Ascending aorta (tissue), 2 donors: Measurements from ENCODE around the gene AP4M1. TPM values are rescaled to one million over a fixed set of nuclear protein-coding genes. Genes with fewer than 3 reads are reported as not detected.

Experiments
- DNase-seq, 2 donors: peaks; one replicate each; pipeline ENCODE4 v3.0.0-alpha.2; 2019; ENCODE audit warnings: low spot score in 2 of 2
- H3K27ac ChIP-seq, 2 donors: fragments of 200-600 bp; sonication (generic); one replicate each; pipeline ENCODE4 v1.5.1; 2016 to 2017; ENCODE audit warnings: mild to moderate bottlenecking in 1 of 2
- H3K27me3 ChIP-seq: fragments of 200-600 bp; sonication (generic); one replicate; pipeline ENCODE4 v1.5.1; 2017
- H3K36me3 ChIP-seq, 2 donors: fragments of 200-600 bp; sonication (generic); one replicate each; pipeline ENCODE4 v1.5.1; 2016
- H3K4me1 ChIP-seq, 2 donors: fragments of 200-600 bp; sonication (generic); one replicate each; pipeline ENCODE4 v1.5.1; 2016 to 2017; ENCODE audit warnings: mild to moderate bottlenecking in 1 of 2
- H3K4me3 ChIP-seq, 2 donors: fragments of 200-600 bp; sonication (generic); one replicate each; pipeline ENCODE4 v1.5.1; 2016 to 2017; ENCODE audit warnings: mild to moderate bottlenecking in 1 of 2
- H3K9me3 ChIP-seq, 2 donors: fragments of 200-600 bp; sonication (generic); one replicate each; pipeline ENCODE4 v1.5.1; 2016
- intact Hi-C: fragments of 100-400 bp; cut with DNase I; formaldehyde crosslinking; loops from one replicate; pipeline ENCODE4 v1.15.1; 2023
- total RNA-seq: library from RNA; depleted of rRNA; stranded (reverse); fragments of >200 nt; gene quantifications from one replicate; pipeline ENCODE4 v1.1.0, GENCODE V29; 2016
- TF ChIP-seq, protein P1 (sequence below), 3 experiments: fragments of 200-600 bp in 2 of 3; fragments of 450-650 bp in 1 of 3; sonication (generic) in 2 of 3; IDR thresholded peaks; one replicate each; pipeline ENCODE4 v1.5.1; 2016 to 2019; ENCODE audit warnings: antibody characterized with exemption in 3 of 3, mild to moderate bottlenecking in 1 of 3, moderate library complexity in 1 of 3

Gene AP4M1
- total RNA-seq, 1 donor from 2014 or later = 29.6 TPM

DNA sequence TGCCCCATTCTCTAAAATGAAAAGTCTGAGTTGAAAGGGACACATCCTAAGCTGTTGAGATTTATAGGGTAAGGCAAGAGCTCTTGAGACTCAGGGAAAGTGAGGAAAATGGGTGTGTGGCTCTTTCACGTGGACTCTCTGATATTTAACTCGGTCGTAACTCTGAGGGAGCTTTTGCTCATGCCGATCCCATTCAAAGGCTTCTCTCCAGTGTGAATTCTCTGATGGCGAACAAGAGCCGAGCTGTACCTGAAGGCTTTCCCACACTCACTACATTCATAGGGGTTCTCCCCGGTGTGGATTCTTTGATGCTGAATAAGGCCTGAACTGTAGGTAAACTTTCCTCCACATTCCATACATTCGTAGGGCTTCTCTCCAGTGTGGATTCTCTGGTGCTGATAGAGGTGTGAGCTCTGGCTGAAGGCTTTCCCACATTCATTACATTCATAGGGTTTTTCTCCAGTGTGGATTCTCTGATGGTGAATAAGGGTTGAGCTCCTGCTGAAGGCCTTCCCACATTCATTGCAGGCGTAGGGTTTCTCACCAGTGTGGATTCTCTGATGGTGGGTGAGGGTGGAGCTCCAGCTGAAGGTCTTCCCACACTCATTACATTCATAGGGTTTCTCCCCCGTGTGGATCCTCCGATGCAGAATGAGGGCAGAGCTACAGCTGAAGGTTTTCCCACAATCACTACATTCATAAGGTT, 30.3 kb upstream of the AP4M1 start:
- Histone ChIP-seq H3K36me3 (peaks cover 77 to 81% of the 10 kb centered on the region in 2 donors), H3K9me3 (peaks cover 19 to 21% of the 10 kb centered on the region in 2 donors), H3K27me3 (no peaks in the 10 kb centered on the region), H3K4me1 (no peaks in the 10 kb centered on the region), H3K4me3 (no peak overlapping the region), H3K27ac (no peak overlapping the region)
- DNase-seq = no peak
- TF ChIP-seq, protein P1, sequence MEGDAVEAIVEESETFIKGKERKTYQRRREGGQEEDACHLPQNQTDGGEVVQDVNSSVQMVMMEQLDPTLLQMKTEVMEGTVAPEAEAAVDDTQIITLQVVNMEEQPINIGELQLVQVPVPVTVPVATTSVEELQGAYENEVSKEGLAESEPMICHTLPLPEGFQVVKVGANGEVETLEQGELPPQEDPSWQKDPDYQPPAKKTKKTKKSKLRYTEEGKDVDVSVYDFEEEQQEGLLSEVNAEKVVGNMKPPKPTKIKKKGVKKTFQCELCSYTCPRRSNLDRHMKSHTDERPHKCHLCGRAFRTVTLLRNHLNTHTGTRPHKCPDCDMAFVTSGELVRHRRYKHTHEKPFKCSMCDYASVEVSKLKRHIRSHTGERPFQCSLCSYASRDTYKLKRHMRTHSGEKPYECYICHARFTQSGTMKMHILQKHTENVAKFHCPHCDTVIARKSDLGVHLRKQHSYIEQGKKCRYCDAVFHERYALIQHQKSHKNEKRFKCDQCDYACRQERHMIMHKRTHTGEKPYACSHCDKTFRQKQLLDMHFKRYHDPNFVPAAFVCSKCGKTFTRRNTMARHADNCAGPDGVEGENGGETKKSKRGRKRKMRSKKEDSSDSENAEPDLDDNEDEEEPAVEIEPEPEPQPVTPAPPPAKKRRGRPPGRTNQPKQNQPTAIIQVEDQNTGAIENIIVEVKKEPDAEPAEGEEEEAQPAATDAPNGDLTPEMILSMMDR (IDR thresholded peaks at IDR 0.05) = no peak
- intact Hi-C loops = no loop called here

DNA sequence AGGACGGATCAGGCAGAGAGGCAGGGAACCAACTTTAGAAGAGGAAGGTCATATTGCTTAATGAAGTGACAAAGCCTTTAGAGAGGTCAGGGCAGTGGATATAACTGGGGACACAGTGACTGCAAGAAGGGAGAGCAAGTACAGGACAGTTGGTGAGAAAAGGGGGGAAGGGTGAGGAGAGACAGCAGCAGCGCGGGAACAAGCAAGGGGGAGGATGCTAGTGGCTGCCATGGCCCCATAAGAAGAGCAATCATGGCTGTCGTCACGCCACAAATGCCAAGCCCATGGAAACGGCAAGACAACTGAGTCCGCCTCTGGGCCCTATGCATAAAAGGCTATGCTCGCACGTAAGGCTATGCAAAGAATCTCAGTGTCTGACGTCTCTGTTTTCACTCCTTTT, 29.0 kb upstream of the AP4M1 start:
- intact Hi-C loops = no loop called here
- TF ChIP-seq, protein P1 (IDR thresholded peaks at IDR 0.05) = no peak
- DNase-seq = no peak
- Histone ChIP-seq H3K4me1 (no peaks in the 10 kb centered on the region), H3K4me3 (no peak overlapping the region), H3K36me3 (peaks cover 88 to 90% of the 10 kb centered on the region in 2 donors), H3K27me3 (no peaks in the 10 kb centered on the region), H3K9me3 (peaks cover 19 to 21% of the 10 kb centered on the region in 2 donors), H3K27ac (no peak overlapping the region)

DNA sequence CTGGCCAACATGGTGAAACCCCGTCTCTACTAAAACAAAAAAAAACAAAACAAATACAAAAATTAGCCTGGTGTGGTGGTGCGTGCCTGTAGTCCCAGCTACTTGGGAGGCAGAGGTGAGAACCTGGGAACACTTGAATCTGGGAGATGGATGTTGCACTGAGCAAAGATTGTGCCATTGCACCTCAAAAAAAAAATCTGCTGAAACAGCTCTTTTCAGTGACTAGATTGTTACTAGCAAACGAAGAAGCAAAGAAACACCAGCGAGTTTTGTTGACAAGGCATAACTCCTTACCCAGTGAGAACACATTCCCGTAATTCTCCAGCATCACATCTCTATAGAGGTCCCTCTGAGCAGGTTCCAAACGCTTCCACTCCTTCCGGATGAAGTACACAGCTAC, 26.6 kb upstream of the AP4M1 start:
- Histone ChIP-seq H3K36me3 (peaks cover 75 to 83% of the 10 kb centered on the region in 2 donors), H3K27me3 (no peaks in the 10 kb centered on the region), H3K4me1 (peaks cover 0 to 7% of the 10 kb centered on the region in 2 donors), H3K4me3 (no peak overlapping the region), H3K27ac (no peak overlapping the region), H3K9me3 (peaks cover 19 to 21% of the 10 kb centered on the region in 2 donors)
- TF ChIP-seq, protein P1 (IDR thresholded peaks at IDR 0.05) = no peak
- no peak for DNase-seq
- intact Hi-C loops = no loop called here

DNA sequence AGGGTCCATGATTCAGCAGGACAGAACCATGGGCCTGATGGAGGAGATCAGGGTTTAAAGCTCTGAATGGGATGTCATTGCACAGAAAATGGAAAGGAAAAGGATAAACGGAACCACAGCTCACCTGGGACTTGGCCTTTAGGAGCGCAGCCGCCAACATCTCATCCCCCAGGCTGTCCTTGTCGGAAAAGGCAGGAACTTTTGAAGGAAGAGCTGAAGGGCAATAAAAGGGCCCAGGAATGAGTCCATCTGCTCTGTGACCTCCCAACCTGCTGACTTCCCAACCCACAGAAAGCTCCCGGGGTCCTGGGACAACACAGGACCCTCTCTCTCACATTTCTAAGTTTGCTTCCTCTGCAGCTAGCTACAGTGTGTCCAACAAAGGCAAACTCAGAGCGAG, 26.0 kb upstream of the AP4M1 start:
- no peak for DNase-seq
- Histone ChIP-seq H3K4me3 (no peak overlapping the region), H3K36me3 (peaks cover 69 to 80% of the 10 kb centered on the region in 2 donors), H3K27ac (no peak overlapping the region), H3K9me3 (peaks cover 19 to 20% of the 10 kb centered on the region in 2 donors), H3K27me3 (no peaks in the 10 kb centered on the region), H3K4me1 (peaks cover 0 to 12% of the 10 kb centered on the region in 2 donors)
- intact Hi-C loops = no loop called here
- TF ChIP-seq, protein P1 (IDR thresholded peaks at IDR 0.05) = no peak

DNA sequence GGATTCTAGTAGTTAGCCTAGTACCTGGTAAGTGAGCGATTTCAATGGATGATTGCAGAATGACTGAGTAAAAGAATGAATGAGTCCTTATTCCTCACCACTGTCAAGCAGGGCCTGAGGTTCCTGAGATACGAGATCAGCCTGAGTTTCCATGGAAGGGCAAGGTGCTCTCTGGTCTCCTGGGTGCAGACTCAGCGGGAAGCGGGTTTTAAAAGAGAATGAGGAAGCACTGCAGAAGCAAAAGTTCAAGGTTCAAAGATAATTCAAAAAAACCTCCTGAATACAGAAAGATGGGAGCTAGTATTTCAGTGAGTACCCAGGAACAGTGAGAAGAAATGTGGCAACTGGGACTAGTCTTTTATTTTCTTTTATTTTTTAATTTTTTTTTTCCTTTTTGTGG, 24.2 kb upstream of the AP4M1 start:
- Histone ChIP-seq H3K27ac (no peak overlapping the region), H3K4me3 (no peak overlapping the region), H3K9me3 (peaks cover 2% of the 10 kb centered on the region in 2 donors), H3K4me1 (peaks cover 0 to 19% of the 10 kb centered on the region in 2 donors), H3K36me3 (peaks cover 51 to 63% of the 10 kb centered on the region in 2 donors), H3K27me3 (no peaks in the 10 kb centered on the region)
- DNase-seq = no peak
- intact Hi-C loops = no loop called here
- TF ChIP-seq, protein P1 (IDR thresholded peaks at IDR 0.05) = no peak
